KBM-7 (cell line): ENCODE measurements around the gene B4GALNT3.

Experiments
- DNase-seq: peaks from one replicate; pipeline ENCODE4 v3.0.0-alpha.2; 2015
- in situ Hi-C: fragments of 300-500 bp; cut with MboI; formaldehyde crosslinking; loops from 2 replicates; pipeline ENCODE4 v1.14.3; 2020; ENCODE audit warnings: low sequenced_read_pairs, low pct_unique_long_range_greater_than_20kb, mixed read lengths

B4GALNT3 gene

GRCh38 chr12:601976-602699, 142.4 kb downstream of the B4GALNT3 start:
- DNase-seq, result no peak
- in situ Hi-C loops, result no loop called here

DNA sequence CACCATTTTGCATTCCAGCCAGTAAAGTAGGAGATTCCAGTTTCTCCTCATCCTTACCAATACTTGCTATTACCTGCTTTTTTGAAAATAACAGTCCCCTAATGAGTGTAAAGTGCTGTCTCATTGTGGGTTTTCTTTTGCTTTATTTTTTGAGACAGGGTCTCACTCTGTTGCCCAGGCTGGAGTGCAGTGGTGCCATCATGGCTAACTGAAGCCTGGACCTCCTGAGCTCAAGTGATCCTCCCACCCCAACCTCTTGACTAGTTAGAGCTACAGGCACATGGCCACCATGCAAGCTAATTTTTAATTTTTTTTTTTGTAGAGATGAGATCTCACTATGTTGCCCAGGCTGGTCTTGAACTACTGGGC, 142.9 kb downstream of the B4GALNT3 start:
- in situ Hi-C loops, result no loop called here

GRCh38 chr12:604956-605355, 145.2 kb downstream of the B4GALNT3 start:
- in situ Hi-C loops, result no loop called here
- DNase-seq, result no peak

More for the DNA sequence above, 142.9 kb downstream of the B4GALNT3 start:
- no peak for DNase-seq

- DNase-seq, result no peak
- in situ Hi-C loops, result no loop called here
These were observed 147.8 kb downstream of the B4GALNT3 start for GRCh38 chr12:607541-608001.

- no peak for DNase-seq
- in situ Hi-C loops, result no loop called here
These were observed 148.7 kb downstream of the B4GALNT3 start for GRCh38 chr12:608413-608812.

DNA sequence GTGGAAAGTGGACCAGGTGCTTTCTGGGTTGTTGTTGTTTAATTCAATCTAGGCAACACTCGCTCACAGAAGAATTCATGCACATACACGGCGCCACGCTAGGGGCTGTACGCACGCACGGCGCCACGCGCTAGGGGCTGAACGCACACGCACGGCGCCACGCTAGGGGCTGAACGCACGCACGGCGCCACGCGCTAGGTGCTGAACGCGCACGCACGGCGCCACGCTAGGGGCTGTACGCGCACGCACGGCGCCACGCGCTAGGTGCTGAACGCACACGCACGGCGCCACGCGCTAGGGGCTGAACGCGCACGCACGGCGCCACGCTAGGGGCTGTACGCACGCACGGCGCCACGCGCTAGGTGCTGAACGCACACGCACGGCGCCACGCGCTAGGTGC, 149.2 kb downstream of the B4GALNT3 start:
- no peak for DNase-seq
- in situ Hi-C loops, result no loop called here

GRCh38 chr12:611721-612120, 152.0 kb downstream of the B4GALNT3 start:
- in situ Hi-C loops, result no loop called here
- no peak for DNase-seq

GRCh38 chr12:612293-612692, 152.6 kb downstream of the B4GALNT3 start:
- in situ Hi-C loops, result no loop called here
- no peak for DNase-seq

GRCh38 chr12:612886-613285, 153.1 kb downstream of the B4GALNT3 start:
- no peak for DNase-seq
- in situ Hi-C loops, result no loop called here
